Motor neuron (in vitro differentiated cells): ENCODE data around the gene CMTM8. TPM values are rescaled to one million over a fixed set of nuclear protein-coding genes. Genes with fewer than 3 reads are reported as not detected.
A peak's percentile ranks its signal among the peaks of the same experiment; 100 is the strongest.

ENCODE experiments used
- ATAC-seq, 8 experiments: fragments of 200-7000 bp; cut with Tn5 transposase; replicated peaks in 6 of 8; 2 replicates each; pipeline ENCODE4 v1.8.0; 2021; ENCODE audit warnings: mild to moderate bottlenecking in 8 of 8, moderate library complexity in 8 of 8
- H3K27ac ChIP-seq, 2 donors: fragments of 250-450 bp; sonication (Bioruptor Pico); 2 replicates each; pipeline ENCODE4 v1.9.0; 2021; ENCODE audit warnings: antibody characterized with exemption in 2 of 2, mild to moderate bottlenecking in 2 of 2, moderate library complexity in 1 of 2
- H3K4me1 ChIP-seq, 2 donors: fragments of 250-450 bp; sonication (Bioruptor Pico); replicated peaks in 1 of 2; 2 replicates each; pipeline ENCODE4 v1.6.1; 2021; ENCODE audit warnings: antibody characterized with exemption in 2 of 2, mild to moderate bottlenecking in 2 of 2, moderate library complexity in 1 of 2
- H3K4me3 ChIP-seq, 5 donors: fragments of 250-450 bp; sonication (Bioruptor Pico); 2 replicates each; pipeline ENCODE4 v1.9.0; 2021; ENCODE audit warnings: antibody characterized with exemption in 5 of 5, mild to moderate bottlenecking in 5 of 5, moderate library complexity in 4 of 5
- WGBS, 10 experiments: fragments of 450-650 bp; shearing (Covaris generic); methylation state at CpG; one replicate each; pipeline ENCODE4 v1.0.0; 2022; 5-methylcytosine and 5-hydroxymethylcytosine counted together
- in situ Hi-C, 9 experiments: fragments of 400-800 bp; cut with MboI; loops; one replicate each; pipeline ENCODE4 v1.15.0; 2021; ENCODE audit warnings: low sequenced_read_pairs in 9 of 9, low pct_unique_long_range_greater_than_20kb in 2 of 9; ENCODE audit not compliant: unreplicated experiment in 9 of 9
- total RNA-seq, 8 experiments: library from RNA; unstranded; fragments of 300-600 nt; gene quantifications; 2 replicates each; pipeline versions ENCODE4 v1.2.3 to v1.2.4, GENCODE V29; 2022

The CMTM8 gene
- total RNA-seq, 8 experiments from 2014 or later: 0.40 to 2.4 (median 1.3) TPM

GRCh38 chr3:32306072-32306471 lies 67.6 kb downstream of the CMTM8 start:
- in situ Hi-C loops: no loop called here
- Histone ChIP-seq H3K27ac (no peak overlapping the region), H3K4me1 (peaks cover 13 to 24% of the 10 kb centered on the region in 2 donors), H3K4me3 (no peak overlapping the region)
- ATAC-seq: no peak
- 14 to 100% (median 80%) methylated on average over 1 to 3 of the region's 3 CpGs; no CpG with 5 or more reads in 1 of the 10 experiments for WGBS, 10 experiments

- 21 to 94% (median 54%) methylated on average over 1 to 3 of the region's 3 CpGs; no CpG with 5 or more reads in 4 of the 10 experiments for WGBS, 10 experiments
- no peak overlapping the region for H3K4me3 ChIP-seq
- H3K27ac ChIP-seq: no peak overlapping the region
- in situ Hi-C loops: no loop called here
- no peak for ATAC-seq
- H3K4me1 ChIP-seq: peaks cover 22 to 32% of the 10 kb centered on the region in 2 donors
These were observed 69.1 kb downstream of the CMTM8 start for GRCh38 chr3:32307591-32307990.

- in situ Hi-C loops: no loop called here
- H3K4me1 ChIP-seq: peaks cover 22 to 30% of the 10 kb centered on the region in 2 donors
- no peak overlapping the region for H3K4me3 ChIP-seq
- WGBS, 10 experiments: 7 to 100% (median 99%) methylated on average over 1 to 4 of the region's 4 CpGs
- H3K27ac ChIP-seq: no peak overlapping the region
- no peak for ATAC-seq
These were observed 69.9 kb downstream of the CMTM8 start for GRCh38 chr3:32308378-32308777.

- H3K27ac ChIP-seq: no peak overlapping the region
- no peak overlapping the region for H3K4me3 ChIP-seq
- ATAC-seq: no peak
- H3K4me1 ChIP-seq: peaks cover 13 to 27% of the 10 kb centered on the region in 2 donors
- in situ Hi-C loops: no loop called here
- WGBS, 10 experiments: 0 to 91% (median 77%) methylated on average over 1 to 5 of the region's 5 CpGs; no CpG with 5 or more reads in 2 of the 10 experiments
These were observed 71.3 kb downstream of the CMTM8 start for GRCh38 chr3:32309654-32310242.

GRCh38 chr3:32310336-32310735 lies 71.9 kb downstream of the CMTM8 start:
- WGBS, 10 experiments: 29 to 100% (median 80%) methylated on average over 1 to 5 of the region's 5 CpGs; no CpG with 5 or more reads in 2 of the 10 experiments
- no peak for ATAC-seq
- peaks cover 10 to 21% of the 10 kb centered on the region in 2 donors for H3K4me1 ChIP-seq
- in situ Hi-C loops: no loop called here
- H3K4me3 ChIP-seq: no peak overlapping the region
- H3K27ac ChIP-seq: no peak overlapping the region

- peak in 3 of 8 experiments; percentile 32 to 35 (median 33) for ATAC-seq
- H3K4me1 ChIP-seq: peaks cover 10 to 16% of the 10 kb centered on the region in 2 donors
- H3K27ac ChIP-seq: no peak overlapping the region
- in situ Hi-C loops: no loop called here
- H3K4me3 ChIP-seq: no peak overlapping the region
- 26 to 94% (median 75%) methylated on average over 3 to 15 of the region's 15 CpGs for WGBS, 10 experiments
These were observed 72.7 kb downstream of the CMTM8 start for GRCh38 chr3:32310918-32311839.

- in situ Hi-C loops: no loop called here
- H3K4me1 ChIP-seq: peaks cover 10 to 15% of the 10 kb centered on the region in 2 donors
- no peak overlapping the region for H3K27ac ChIP-seq
- no peak for ATAC-seq
- H3K4me3 ChIP-seq: no peak overlapping the region
- WGBS, 10 experiments: 0 to 100% (median 86%) methylated on average over 1 of the region's 1 CpG; no CpG with 5 or more reads in 3 of the 10 experiments
These were observed 73.8 kb downstream of the CMTM8 start for GRCh38 chr3:32312251-32312650.

GRCh38 chr3:32313169-32313568 lies 74.7 kb downstream of the CMTM8 start:
- Histone ChIP-seq H3K27ac (no peak overlapping the region), H3K4me3 (no peak overlapping the region), H3K4me1 (peaks cover 10 to 15% of the 10 kb centered on the region in 2 donors)
- 58 to 100% (median 97%) methylated on average over 1 to 6 of the region's 6 CpGs; no CpG with 5 or more reads in 5 of the 10 experiments for WGBS, 10 experiments
- in situ Hi-C loops: no loop called here
- ATAC-seq: no peak

GRCh38 chr3:32313723-32314473 lies 75.4 kb downstream of the CMTM8 start:
- ATAC-seq: peak in 6 of 8 experiments; percentile 20 to 95 (median 86)
- 0 to 93% (median 35%) methylated on average over 1 to 4 of the region's 5 CpGs; no CpG with 5 or more reads in 1 of the 10 experiments for WGBS, 10 experiments
- peaks cover 10 to 15% of the 10 kb centered on the region in 2 donors for H3K4me1 ChIP-seq
- no peak overlapping the region for H3K27ac ChIP-seq
- H3K4me3 ChIP-seq: no peak overlapping the region
- in situ Hi-C loops: no loop called here

- ATAC-seq: no peak
- Histone ChIP-seq H3K27ac (no peak overlapping the region), H3K4me1 (peaks cover 10 to 15% of the 10 kb centered on the region in 2 donors), H3K4me3 (no peak overlapping the region)
- WGBS, 10 experiments: 40 to 100% (median 91%) methylated on average over 1 to 3 of the region's 3 CpGs; no CpG with 5 or more reads in 2 of the 10 experiments
- in situ Hi-C loops: no loop called here
These were observed 77.0 kb downstream of the CMTM8 start for GRCh38 chr3:32315441-32315840.

- 0 to 68% (median 31%) methylated on average over 1 to 2 of the region's 2 CpGs; no CpG with 5 or more reads in 3 of the 10 experiments for WGBS, 10 experiments
- in situ Hi-C loops: no loop called here
- no peak overlapping the region for H3K4me3 ChIP-seq
- ATAC-seq: no peak
- peaks cover 17 to 19% of the 10 kb centered on the region in 2 donors for H3K4me1 ChIP-seq
- H3K27ac ChIP-seq: no peak overlapping the region
These were observed 77.8 kb downstream of the CMTM8 start for GRCh38 chr3:32316319-32316718.

GRCh38 chr3:32316976-32317375 lies 78.5 kb downstream of the CMTM8 start:
- Histone ChIP-seq H3K4me1 (peaks cover 12 to 18% of the 10 kb centered on the region in 2 donors), H3K27ac (no peak overlapping the region), H3K4me3 (no peak overlapping the region)
- no peak for ATAC-seq
- 0 to 67% (median 13%) methylated on average over 1 to 2 of the region's 2 CpGs; no CpG with 5 or more reads in 3 of the 10 experiments for WGBS, 10 experiments
- in situ Hi-C loops: no loop called here
